HG02970 (cell line): Measurements from ENCODE around the gene SUN5.
"Not testable (repeated sequence)": the region's sequence is repeated elsewhere in the genome, so short reads cannot be mapped to it uniquely, and the experiment has no call there.

Experiments
- ATAC-seq: cut with Tn5 transposase; IDR thresholded peaks from one replicate; pipeline ENCODE4 v1.9.1; 2021; ENCODE audit warnings: mild to moderate bottlenecking, moderate library complexity, moderate number of reproducible peaks; ENCODE audit not compliant: unreplicated experiment, low FRiP score

Gene SUN5

GRCh38 chr20:32966881-32967781, 37.1 kb downstream of the SUN5 start:
- no peak for ATAC-seq

GRCh38 chr20:32966382-32966781, 37.9 kb downstream of the SUN5 start:
- no peak for ATAC-seq

- ATAC-seq: no peak
These were observed 38.5 kb downstream of the SUN5 start for GRCh38 chr20:32965581-32966373.

- no peak for ATAC-seq
These were observed 39.1 kb downstream of the SUN5 start for GRCh38 chr20:32965115-32965514.

GRCh38 chr20:32964575-32964974, 39.7 kb downstream of the SUN5 start:
- ATAC-seq: no peak

GRCh38 chr20:32963176-32963575, 41.1 kb downstream of the SUN5 start:
- no peak for ATAC-seq

- not testable (repeated sequence) for ATAC-seq
These were observed 41.6 kb downstream of the SUN5 start for GRCh38 chr20:32962646-32963045.

- no peak for ATAC-seq
These were observed 42.2 kb downstream of the SUN5 start for GRCh38 chr20:32962053-32962452.

GRCh38 chr20:32960849-32961731, 43.1 kb downstream of the SUN5 start:
- no peak for ATAC-seq

- no peak for ATAC-seq
These were observed 44.1 kb downstream of the SUN5 start for GRCh38 chr20:32960222-32960518.

- no peak for ATAC-seq
These were observed 44.6 kb downstream of the SUN5 start for GRCh38 chr20:32959351-32960221.

- ATAC-seq: no peak
These were observed 45.7 kb downstream of the SUN5 start for GRCh38 chr20:32958574-32958973.

GRCh38 chr20:32957459-32957858, 46.8 kb downstream of the SUN5 start:
- no peak for ATAC-seq

- ATAC-seq: not testable (repeated sequence)
These were observed 53.7 kb downstream of the SUN5 start for GRCh38 chr20:32950539-32950938.

GRCh38 chr20:32946629-32947028, 57.6 kb downstream of the SUN5 start:
- no peak for ATAC-seq

- ATAC-seq: no peak
These were observed 58.5 kb downstream of the SUN5 start for GRCh38 chr20:32945710-32946221.

GRCh38 chr20:32943490-32944052, 60.7 kb downstream of the SUN5 start:
- no peak for ATAC-seq

- ATAC-seq: no peak
These were observed 62.9 kb downstream of the SUN5 start for GRCh38 chr20:32941155-32941885.

- no peak for ATAC-seq
These were observed 69.7 kb downstream of the SUN5 start for GRCh38 chr20:32934580-32934979.
